Measurements from ENCODE around the gene FTSJ3. TPM values are rescaled to one million over a fixed set of nuclear protein-coding genes. Genes with fewer than 3 reads are reported as not detected.

Gene FTSJ3
- total RNA-seq, 1 experiment from 2014 or later, result 80.3 TPM

- no peak for DNase-seq
- Mint-ChIP-seq H3K9me3 (no peaks in the 10 kb centered on the region), H3K27me3 (ENCODE audit: low read depth) (no peaks in the 10 kb centered on the region), H3K4me3 (no peak overlapping the region), H3K36me3 (ENCODE audit: insufficient read depth in 1 of 3, low read depth in 3 of 3) (peaks cover 29 to 83% (median 53%) of the 10 kb centered on the region in 3 experiments; a peak in 6 of 7 replicates), H3K27ac (no peak overlapping the region), H3K4me1 (no peaks in the 10 kb centered on the region)
- no peaks in the 10 kb centered on the region for H3K23me2 ChIP-seq (ENCODE audit: insufficient read length, low read depth, low read length, poor library complexity, severe bottlenecking)
- H3K4me2 ChIP-seq (ENCODE audit: insufficient read depth, insufficient read length, low read length), result no peak overlapping the region
- H4K8ac ChIP-seq (replicated peaks; ENCODE audit: insufficient read length, low read depth, low read length), result no peak overlapping the region
- no peak overlapping the region for H3K4ac ChIP-seq (ENCODE audit: low read depth, low read length)
- no peak overlapping the region for H3K56ac ChIP-seq (ENCODE audit: insufficient read length, low read depth, low read length)
- no peak overlapping the region for H3K18ac ChIP-seq (ENCODE audit: insufficient read length, low read depth, low read length)
- no peaks in the 10 kb centered on the region for H3K27me3 ChIP-seq (ENCODE audit: insufficient read depth, low read length)
- H2BK5ac ChIP-seq (ENCODE audit: insufficient read length, low read length), result no peak overlapping the region
- H2AFZ ChIP-seq (ENCODE audit: low read length), result no peak overlapping the region
- no peaks in the 10 kb centered on the region for H3K9me3 ChIP-seq (ENCODE audit: control insufficient read depth, low read depth, low read length)
- H3K79me2 ChIP-seq (ENCODE audit: insufficient read depth, low read length), result peaks cover 2% of the 10 kb centered on the region; the same call in 1 of the 2 replicates
- no peak overlapping the region for H2BK12ac ChIP-seq (ENCODE audit: insufficient read length, low read depth, low read length)
- H3K27ac ChIP-seq (ENCODE audit: insufficient read length, low read depth, low read length), result no peak overlapping the region
- H2AK5ac ChIP-seq (ENCODE audit: insufficient read length, low read length), result no peak overlapping the region
- no CpG with 5 or more reads among the region's 6 CpGs for WGBS (ENCODE audit: extremely low coverage, insufficient read length, low lambda C conversion rate)
- H3K79me1 ChIP-seq (ENCODE audit: insufficient read depth, low read depth, low read length, poor library complexity, severe bottlenecking), result peaks cover 13% of the 10 kb centered on the region
- no peak overlapping the region for H4K91ac ChIP-seq (ENCODE audit: insufficient read length, low read depth, low read length)
- H4K20me1 ChIP-seq (ENCODE audit: control insufficient read depth, insufficient read depth, insufficient read length), result no peaks in the 10 kb centered on the region
- H3K14ac ChIP-seq (ENCODE audit: insufficient read depth, low read length), result no peak overlapping the region
- H2BK120ac ChIP-seq (ENCODE audit: low read depth, low read length, poor library complexity, severe bottlenecking), result no peak overlapping the region
- no peak overlapping the region for H2BK20ac ChIP-seq (ENCODE audit: low read depth, low read length, poor library complexity, severe bottlenecking)
- H4K5ac ChIP-seq (ENCODE audit: insufficient read length, low read depth, low read length), result no peak overlapping the region
- TF ChIP-seq CTCF (conservative IDR thresholded peaks at IDR 0.05), result no peak
- no peaks in the 10 kb centered on the region for H3K4me1 ChIP-seq (ENCODE audit: insufficient read depth, low read length)
- no peak overlapping the region for H3K9ac ChIP-seq (ENCODE audit: extremely low read depth, insufficient read length, low read length)
- no peak overlapping the region for H2BK15ac ChIP-seq (ENCODE audit: low read depth, low read length)
- no peak overlapping the region for H3K23ac ChIP-seq (ENCODE audit: insufficient read length, low read depth, low read length)
- no peak overlapping the region for H3T11ph ChIP-seq (ENCODE audit: low read length)
Measured at GRCh38 chr17:63790057-63790456, 37.4 kb downstream of the FTSJ3 start.
